ENCODE data around the gene SIK3. TPM values are rescaled to one million over a fixed set of nuclear protein-coding genes. Genes with fewer than 3 reads are reported as not detected.

The SIK3 gene
- polyA plus RNA-seq, 1 of the 3 experiments (the other 2 are of a cell fraction) = 5.1 TPM

DNA sequence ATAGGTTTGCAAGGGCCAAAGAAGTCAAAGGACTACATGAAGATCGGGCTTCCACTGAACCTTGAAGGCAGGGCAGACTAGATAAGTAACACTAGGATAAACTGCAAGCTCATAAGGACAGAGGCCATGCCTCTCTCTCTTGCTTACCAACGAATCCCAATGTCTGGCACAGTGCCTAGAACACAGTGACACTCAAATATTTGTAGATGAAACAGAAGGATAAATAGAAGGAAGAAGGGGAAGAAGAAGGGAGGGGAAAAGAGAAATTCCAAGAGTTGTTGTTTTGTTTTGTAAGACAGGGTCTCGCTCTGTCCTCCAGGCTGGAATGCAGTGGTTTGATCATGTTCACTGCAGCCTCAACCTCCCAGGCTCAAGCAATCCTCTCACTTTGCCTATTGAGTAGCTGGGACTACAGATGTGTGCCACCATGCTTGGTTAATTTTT is 26.9 kb downstream of the SIK3 start:
- no peak overlapping the region for H3K27ac ChIP-seq (ENCODE audit: low read depth in 2 of 2, low read length in 1 of 2)
- CTCF ChIA-PET = no interaction called here
- POLR2A ChIA-PET = no interaction called here
- no peak overlapping the region for H3K4me3 ChIP-seq (ENCODE audit: low read depth in 2 of 2, low read length in 1 of 2)
- no peak overlapping the region for H3K4me2 ChIP-seq
- no peak overlapping the region for H3K9ac ChIP-seq
- H3K36me3 ChIP-seq (replicated peaks in 1 of 2; ENCODE audit: control insufficient read depth in 1 of 2, insufficient read depth in 2 of 2, low read length in 1 of 2) = no peaks in the 10 kb centered on the region
- H3K9me2 ChIP-seq = no peaks in the 10 kb centered on the region
- no peaks in the 10 kb centered on the region for H3K9me3 ChIP-seq
- peaks cover 23% of the 10 kb centered on the region for H3K79me2 ChIP-seq (ENCODE audit: insufficient read depth)
- TF ChIP-seq NFIC (IDR thresholded peaks at IDR 0.05; ENCODE audit: borderline replicate concordance) (peak; percentile 51; the same call in 1 of the 2 replicates), TEAD4 (IDR thresholded peaks at IDR 0.05; ENCODE audit: borderline replicate concordance, insufficient read depth) (no peak)
- DNase-seq = no peak
- H3K4me1 ChIP-seq (ENCODE audit: control insufficient read depth in 1 of 2, insufficient read depth in 2 of 2, low read depth in 1 of 2, low read length in 1 of 2) = peaks cover 0 to 22% of the 10 kb centered on the region in 2 experiments; a peak in 2 of 4 replicates
- no peaks in the 10 kb centered on the region for H3K27me3 ChIP-seq (ENCODE audit: insufficient read depth)
- H4K20me1 ChIP-seq (ENCODE audit: insufficient read depth) = peaks cover 47% of the 10 kb centered on the region
- no peak overlapping the region for H2AFZ ChIP-seq (ENCODE audit: low read depth)
- WGBS (ENCODE audit: low lambda C conversion rate) = 55% methylated on average over 3 of the region's 3 CpGs
- peaks cover 21% of the 10 kb centered on the region for H3F3A ChIP-seq (replicated peaks; ENCODE audit: insufficient read depth)

DNA sequence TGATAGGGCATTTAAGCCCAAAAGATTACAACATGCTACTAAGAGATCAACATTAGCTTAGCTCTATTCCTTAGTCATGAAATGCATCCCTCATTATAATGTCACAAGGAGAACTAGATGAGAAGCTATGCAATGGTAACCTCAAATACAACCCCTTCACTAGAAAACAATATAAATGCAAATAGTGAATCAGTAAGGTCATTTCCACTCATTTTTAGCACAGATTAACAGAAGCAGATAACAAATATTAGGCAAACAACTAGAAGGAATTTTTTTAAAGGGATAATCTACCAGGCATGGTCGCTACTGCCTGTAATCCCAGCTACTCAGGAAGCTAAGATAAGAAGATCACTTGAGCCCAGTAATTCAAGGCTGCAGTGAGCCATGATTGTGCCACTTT is 28.2 kb downstream of the SIK3 start:
- CTCF ChIA-PET = interaction anchor here (1.3 to 1.5 kb wide), 2 partner anchors 10 to 67 kb away, joined by 3 to 6 read pairs; no protein-coding TSS in a partner anchor
- H3K79me2 ChIP-seq (ENCODE audit: insufficient read depth) = peaks cover 23% of the 10 kb centered on the region
- H3K4me2 ChIP-seq = no peak overlapping the region
- no peaks in the 10 kb centered on the region for H3K9me2 ChIP-seq
- H3K27ac ChIP-seq (ENCODE audit: low read depth in 2 of 2, low read length in 1 of 2) = no peak overlapping the region
- no peaks in the 10 kb centered on the region for H3K27me3 ChIP-seq (ENCODE audit: insufficient read depth)
- no peak overlapping the region for H2AFZ ChIP-seq (ENCODE audit: low read depth)
- no peaks in the 10 kb centered on the region for H3K36me3 ChIP-seq (replicated peaks in 1 of 2; ENCODE audit: control insufficient read depth in 1 of 2, insufficient read depth in 2 of 2, low read length in 1 of 2)
- no peaks in the 10 kb centered on the region for H3K9me3 ChIP-seq
- H3K9ac ChIP-seq = no peak overlapping the region
- peaks cover 21% of the 10 kb centered on the region for H3F3A ChIP-seq (replicated peaks; ENCODE audit: insufficient read depth)
- no peak for DNase-seq
- peaks cover 0 to 22% of the 10 kb centered on the region in 2 experiments; a peak in 2 of 4 replicates for H3K4me1 ChIP-seq (ENCODE audit: control insufficient read depth in 1 of 2, insufficient read depth in 2 of 2, low read depth in 1 of 2, low read length in 1 of 2)
- WGBS (ENCODE audit: low lambda C conversion rate) = 81% methylated on average over 1 of the region's 1 CpG
- peaks cover 47% of the 10 kb centered on the region for H4K20me1 ChIP-seq (ENCODE audit: insufficient read depth)
- no peak overlapping the region for H3K4me3 ChIP-seq (ENCODE audit: low read depth in 2 of 2, low read length in 1 of 2)
- TF ChIP-seq RFX5 (IDR thresholded peaks at IDR 0.05; ENCODE audit: low read length) (no peak), JUND (IDR thresholded peaks at IDR 0.05) (no peak), GABPA (IDR thresholded peaks at IDR 0.05; ENCODE audit: low read depth) (no peak), TAF1 (IDR thresholded peaks at IDR 0.05; ENCODE audit: borderline replicate concordance, low read depth, low read length) (no peak), TCF12 (IDR thresholded peaks at IDR 0.05) (no peak), ELF1 (IDR thresholded peaks at IDR 0.05) (no peak), TEAD4 (IDR thresholded peaks at IDR 0.05; ENCODE audit: borderline replicate concordance, insufficient read depth) (no peak), GATA2 (CRISPR knock-in tag; IDR thresholded peaks at IDR 0.05) (no peak), FOSL2 (IDR thresholded peaks at IDR 0.05; ENCODE audit: borderline replicate concordance, low read depth) (no peak), CHD2 (IDR thresholded peaks at IDR 0.05; ENCODE audit: low read length, partially characterized antibody) (no peak), SIN3A (IDR thresholded peaks at IDR 0.05; ENCODE audit: borderline replicate concordance, low read depth, low read length) (no peak), NFIC (IDR thresholded peaks at IDR 0.05; ENCODE audit: borderline replicate concordance) (no peak), RAD21 (IDR thresholded peaks at IDR 0.05; ENCODE audit: low read length) (no peak), EZH2phosphoT487 (IDR thresholded peaks at IDR 0.05; ENCODE audit: borderline replicate concordance, low read depth) (no peak), MXI1 (IDR thresholded peaks at IDR 0.05; ENCODE audit: low read depth, low read length) (no peak)
- TF ChIP-seq, protein P1, sequence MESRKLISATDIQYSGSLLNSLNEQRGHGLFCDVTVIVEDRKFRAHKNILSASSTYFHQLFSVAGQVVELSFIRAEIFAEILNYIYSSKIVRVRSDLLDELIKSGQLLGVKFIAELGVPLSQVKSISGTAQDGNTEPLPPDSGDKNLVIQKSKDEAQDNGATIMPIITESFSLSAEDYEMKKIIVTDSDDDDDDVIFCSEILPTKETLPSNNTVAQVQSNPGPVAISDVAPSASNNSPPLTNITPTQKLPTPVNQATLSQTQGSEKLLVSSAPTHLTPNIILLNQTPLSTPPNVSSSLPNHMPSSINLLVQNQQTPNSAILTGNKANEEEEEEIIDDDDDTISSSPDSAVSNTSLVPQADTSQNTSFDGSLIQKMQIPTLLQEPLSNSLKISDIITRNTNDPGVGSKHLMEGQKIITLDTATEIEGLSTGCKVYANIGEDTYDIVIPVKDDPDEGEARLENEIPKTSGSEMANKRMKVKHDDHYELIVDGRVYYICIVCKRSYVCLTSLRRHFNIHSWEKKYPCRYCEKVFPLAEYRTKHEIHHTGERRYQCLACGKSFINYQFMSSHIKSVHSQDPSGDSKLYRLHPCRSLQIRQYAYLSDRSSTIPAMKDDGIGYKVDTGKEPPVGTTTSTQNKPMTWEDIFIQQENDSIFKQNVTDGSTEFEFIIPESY (IDR thresholded peaks at IDR 0.05; ENCODE audit: borderline replicate concordance, low read depth) = no peak
- TF ChIP-seq, protein P2, sequence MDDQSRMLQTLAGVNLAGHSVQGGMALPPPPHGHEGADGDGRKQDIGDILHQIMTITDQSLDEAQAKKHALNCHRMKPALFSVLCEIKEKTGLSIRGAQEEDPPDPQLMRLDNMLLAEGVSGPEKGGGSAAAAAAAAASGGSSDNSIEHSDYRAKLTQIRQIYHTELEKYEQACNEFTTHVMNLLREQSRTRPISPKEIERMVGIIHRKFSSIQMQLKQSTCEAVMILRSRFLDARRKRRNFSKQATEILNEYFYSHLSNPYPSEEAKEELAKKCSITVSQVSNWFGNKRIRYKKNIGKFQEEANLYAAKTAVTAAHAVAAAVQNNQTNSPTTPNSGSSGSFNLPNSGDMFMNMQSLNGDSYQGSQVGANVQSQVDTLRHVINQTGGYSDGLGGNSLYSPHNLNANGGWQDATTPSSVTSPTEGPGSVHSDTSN (IDR thresholded peaks at IDR 0.05) = no peak
- TF ChIP-seq, protein P3, sequence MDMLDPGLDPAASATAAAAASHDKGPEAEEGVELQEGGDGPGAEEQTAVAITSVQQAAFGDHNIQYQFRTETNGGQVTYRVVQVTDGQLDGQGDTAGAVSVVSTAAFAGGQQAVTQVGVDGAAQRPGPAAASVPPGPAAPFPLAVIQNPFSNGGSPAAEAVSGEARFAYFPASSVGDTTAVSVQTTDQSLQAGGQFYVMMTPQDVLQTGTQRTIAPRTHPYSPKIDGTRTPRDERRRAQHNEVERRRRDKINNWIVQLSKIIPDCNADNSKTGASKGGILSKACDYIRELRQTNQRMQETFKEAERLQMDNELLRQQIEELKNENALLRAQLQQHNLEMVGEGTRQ (IDR thresholded peaks at IDR 0.05; ENCODE audit: borderline replicate concordance, low read depth, low read length) = no peak
- TF ChIP-seq, protein P4, sequence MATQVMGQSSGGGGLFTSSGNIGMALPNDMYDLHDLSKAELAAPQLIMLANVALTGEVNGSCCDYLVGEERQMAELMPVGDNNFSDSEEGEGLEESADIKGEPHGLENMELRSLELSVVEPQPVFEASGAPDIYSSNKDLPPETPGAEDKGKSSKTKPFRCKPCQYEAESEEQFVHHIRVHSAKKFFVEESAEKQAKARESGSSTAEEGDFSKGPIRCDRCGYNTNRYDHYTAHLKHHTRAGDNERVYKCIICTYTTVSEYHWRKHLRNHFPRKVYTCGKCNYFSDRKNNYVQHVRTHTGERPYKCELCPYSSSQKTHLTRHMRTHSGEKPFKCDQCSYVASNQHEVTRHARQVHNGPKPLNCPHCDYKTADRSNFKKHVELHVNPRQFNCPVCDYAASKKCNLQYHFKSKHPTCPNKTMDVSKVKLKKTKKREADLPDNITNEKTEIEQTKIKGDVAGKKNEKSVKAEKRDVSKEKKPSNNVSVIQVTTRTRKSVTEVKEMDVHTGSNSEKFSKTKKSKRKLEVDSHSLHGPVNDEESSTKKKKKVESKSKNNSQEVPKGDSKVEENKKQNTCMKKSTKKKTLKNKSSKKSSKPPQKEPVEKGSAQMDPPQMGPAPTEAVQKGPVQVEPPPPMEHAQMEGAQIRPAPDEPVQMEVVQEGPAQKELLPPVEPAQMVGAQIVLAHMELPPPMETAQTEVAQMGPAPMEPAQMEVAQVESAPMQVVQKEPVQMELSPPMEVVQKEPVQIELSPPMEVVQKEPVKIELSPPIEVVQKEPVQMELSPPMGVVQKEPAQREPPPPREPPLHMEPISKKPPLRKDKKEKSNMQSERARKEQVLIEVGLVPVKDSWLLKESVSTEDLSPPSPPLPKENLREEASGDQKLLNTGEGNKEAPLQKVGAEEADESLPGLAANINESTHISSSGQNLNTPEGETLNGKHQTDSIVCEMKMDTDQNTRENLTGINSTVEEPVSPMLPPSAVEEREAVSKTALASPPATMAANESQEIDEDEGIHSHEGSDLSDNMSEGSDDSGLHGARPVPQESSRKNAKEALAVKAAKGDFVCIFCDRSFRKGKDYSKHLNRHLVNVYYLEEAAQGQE (IDR thresholded peaks at IDR 0.05; ENCODE audit: low read depth, low read length) = no peak
- TF ChIP-seq, protein P5, sequence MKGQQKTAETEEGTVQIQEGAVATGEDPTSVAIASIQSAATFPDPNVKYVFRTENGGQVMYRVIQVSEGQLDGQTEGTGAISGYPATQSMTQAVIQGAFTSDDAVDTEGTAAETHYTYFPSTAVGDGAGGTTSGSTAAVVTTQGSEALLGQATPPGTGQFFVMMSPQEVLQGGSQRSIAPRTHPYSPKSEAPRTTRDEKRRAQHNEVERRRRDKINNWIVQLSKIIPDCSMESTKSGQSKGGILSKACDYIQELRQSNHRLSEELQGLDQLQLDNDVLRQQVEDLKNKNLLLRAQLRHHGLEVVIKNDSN (IDR thresholded peaks at IDR 0.05; ENCODE audit: borderline replicate concordance, low read depth) = no peak
- POLR2A ChIA-PET = no interaction called here
